Measurements from ENCODE around the gene SRC.

The SRC gene

GRCh38 chr20:37345339-37346235 lies at the start of gene SRC:
Gene SRC (plus strand): TSS chr20:37346140. CDS start chr20:37384154, 38,014 bp downstream.
- peak; percentile 69 for DNase-seq

GRCh38 chr20:37296371-37296770 lies 49.6 kb upstream of the SRC start:
- DNase-seq: no peak

- no peak for DNase-seq
Measured at GRCh38 chr20:37297066-37297736, 48.7 kb upstream of the SRC start.

- DNase-seq: no peak
Measured at GRCh38 chr20:37298190-37298939, 47.6 kb upstream of the SRC start.

- no peak for DNase-seq
Measured at GRCh38 chr20:37299718-37300528, 46.0 kb upstream of the SRC start.

GRCh38 chr20:37301120-37301519 lies 44.8 kb upstream of the SRC start:
- no peak for DNase-seq

GRCh38 chr20:37301558-37301957 lies 44.4 kb upstream of the SRC start:
- DNase-seq: no peak

- no peak for DNase-seq
Measured at GRCh38 chr20:37302981-37303380, 43.0 kb upstream of the SRC start.

- DNase-seq: peak; percentile 39
Measured at GRCh38 chr20:37303637-37304036, 42.3 kb upstream of the SRC start.

GRCh38 chr20:37305079-37305478 lies 40.9 kb upstream of the SRC start:
- DNase-seq: no peak

GRCh38 chr20:37305839-37306238 lies 40.1 kb upstream of the SRC start:
- DNase-seq: no peak

GRCh38 chr20:37308086-37309050 lies 37.6 kb upstream of the SRC start:
- DNase-seq: no peak

- DNase-seq: no peak
Measured at GRCh38 chr20:37309290-37309689, 36.6 kb upstream of the SRC start.

GRCh38 chr20:37309936-37310590 lies 35.9 kb upstream of the SRC start:
- DNase-seq: no peak

- DNase-seq: no peak
Measured at GRCh38 chr20:37310951-37311350, 35.0 kb upstream of the SRC start.

- DNase-seq: no peak
Measured at GRCh38 chr20:37311710-37312355, 34.1 kb upstream of the SRC start.

- DNase-seq: no peak
Measured at GRCh38 chr20:37313546-37314091, 32.3 kb upstream of the SRC start.

- no peak for DNase-seq
Measured at GRCh38 chr20:37314099-37314498, 31.8 kb upstream of the SRC start.

GRCh38 chr20:37314617-37315016 lies 31.3 kb upstream of the SRC start:
- DNase-seq: no peak

GRCh38 chr20:37315021-37315451 lies 30.9 kb upstream of the SRC start:
- DNase-seq: no peak
